ENCODE measurements around the gene VAC14.
A peak's percentile ranks its signal among the peaks of the same experiment; 100 is the strongest.

Gene VAC14

DNA sequence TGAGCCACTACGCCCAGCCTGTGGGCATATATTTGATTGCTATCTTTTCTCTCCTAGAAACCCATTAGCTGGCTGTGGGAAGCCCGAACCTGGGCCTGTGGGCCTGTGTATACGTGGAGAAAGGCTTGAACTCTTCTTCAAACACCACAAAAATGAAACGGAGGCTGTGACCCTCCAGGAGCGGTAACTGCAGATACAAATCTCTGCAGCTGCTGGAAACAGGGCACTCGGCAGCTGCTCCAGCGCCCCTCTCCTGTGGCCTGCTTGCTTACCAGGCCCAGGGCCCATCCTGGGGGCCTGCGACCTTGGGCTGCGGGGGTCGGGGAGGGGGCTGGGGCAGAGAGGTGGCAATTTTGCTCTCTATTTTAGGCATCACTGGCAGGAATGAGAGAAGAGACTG is 87.1 kb downstream of the VAC14 start:
- no peaks in the 10 kb centered on the region for H3K79me2 ChIP-seq (ENCODE audit: control insufficient read depth, insufficient read depth, low read length, unreplicated experiment)
- H3K27me3 ChIP-seq (ENCODE audit: insufficient read depth, low read length): no peaks in the 10 kb centered on the region
- H3K4me1 ChIP-seq (ENCODE audit: control insufficient read depth, insufficient read depth, low read length, unreplicated experiment): peaks cover 39% of the 10 kb centered on the region
- H3K4me3 ChIP-seq (ENCODE audit: low read depth, low read length): no peak overlapping the region
- H3K27ac ChIP-seq (ENCODE audit: low read depth, low read length): no peak overlapping the region; the same call in 1 of the 2 replicates
- no peaks in the 10 kb centered on the region for H3K36me3 ChIP-seq (ENCODE audit: insufficient read depth, low read length)
- H2AFZ ChIP-seq (ENCODE audit: low read length, unreplicated experiment): no peak overlapping the region

DNA sequence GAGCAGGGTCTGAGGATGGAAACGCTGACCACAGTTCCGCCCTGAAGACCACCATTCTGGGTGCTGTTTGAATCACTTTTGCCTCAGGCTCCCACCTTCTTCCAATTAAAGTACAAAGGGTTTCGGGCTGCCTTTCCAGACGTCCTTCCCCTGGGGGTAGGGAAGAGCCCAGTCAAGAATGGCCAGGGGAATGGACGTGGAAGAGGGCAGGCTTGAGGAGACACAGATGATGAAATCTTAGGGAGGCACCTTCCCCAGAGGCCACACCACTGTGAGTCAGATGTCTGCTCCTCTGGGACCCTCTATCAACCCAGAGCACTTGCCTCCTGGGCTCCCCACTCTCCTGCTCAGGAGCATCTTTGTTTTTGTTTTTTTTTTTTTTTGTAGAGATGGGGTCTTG is 87.6 kb downstream of the VAC14 start:
- no peaks in the 10 kb centered on the region for H3K79me2 ChIP-seq (ENCODE audit: control insufficient read depth, insufficient read depth, low read length, unreplicated experiment)
- no peak overlapping the region for H3K4me3 ChIP-seq (ENCODE audit: low read depth, low read length)
- H3K36me3 ChIP-seq (ENCODE audit: insufficient read depth, low read length): no peaks in the 10 kb centered on the region
- H3K4me1 ChIP-seq (ENCODE audit: control insufficient read depth, insufficient read depth, low read length, unreplicated experiment): peaks cover 39% of the 10 kb centered on the region
- H3K27ac ChIP-seq (ENCODE audit: low read depth, low read length): no peak overlapping the region
- no peaks in the 10 kb centered on the region for H3K27me3 ChIP-seq (ENCODE audit: insufficient read depth, low read length)
- no peak overlapping the region for H2AFZ ChIP-seq (ENCODE audit: low read length, unreplicated experiment)

DNA sequence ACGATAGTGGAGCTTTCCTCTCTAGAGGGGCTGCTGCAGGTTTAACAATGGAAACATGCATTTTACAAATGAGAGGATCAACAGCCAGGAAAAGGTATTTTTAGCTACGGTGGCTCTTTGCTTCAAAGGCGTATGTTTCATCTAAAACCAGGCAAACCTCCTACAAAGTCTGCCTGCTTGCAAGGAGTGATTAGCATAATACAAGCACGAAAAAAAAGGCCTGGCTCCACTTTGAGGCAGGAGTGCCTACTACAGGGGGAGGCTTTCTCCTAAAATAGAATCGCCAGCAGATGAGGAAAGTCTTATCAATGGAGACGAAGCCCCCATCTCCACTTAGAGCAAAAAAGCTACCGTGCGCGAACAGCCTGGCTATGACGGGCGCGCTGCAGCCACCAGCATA is 88.0 kb downstream of the VAC14 start:
- H3K36me3 ChIP-seq (ENCODE audit: insufficient read depth, low read length): no peaks in the 10 kb centered on the region
- no peaks in the 10 kb centered on the region for H3K79me2 ChIP-seq (ENCODE audit: control insufficient read depth, insufficient read depth, low read length, unreplicated experiment)
- no peaks in the 10 kb centered on the region for H3K27me3 ChIP-seq (ENCODE audit: insufficient read depth, low read length)
- H2AFZ ChIP-seq (ENCODE audit: low read length, unreplicated experiment): no peak overlapping the region
- H3K4me3 ChIP-seq (ENCODE audit: low read depth, low read length): no peak overlapping the region
- H3K27ac ChIP-seq (ENCODE audit: low read depth, low read length): no peak overlapping the region
- peaks cover 39% of the 10 kb centered on the region for H3K4me1 ChIP-seq (ENCODE audit: control insufficient read depth, insufficient read depth, low read length, unreplicated experiment)

DNA sequence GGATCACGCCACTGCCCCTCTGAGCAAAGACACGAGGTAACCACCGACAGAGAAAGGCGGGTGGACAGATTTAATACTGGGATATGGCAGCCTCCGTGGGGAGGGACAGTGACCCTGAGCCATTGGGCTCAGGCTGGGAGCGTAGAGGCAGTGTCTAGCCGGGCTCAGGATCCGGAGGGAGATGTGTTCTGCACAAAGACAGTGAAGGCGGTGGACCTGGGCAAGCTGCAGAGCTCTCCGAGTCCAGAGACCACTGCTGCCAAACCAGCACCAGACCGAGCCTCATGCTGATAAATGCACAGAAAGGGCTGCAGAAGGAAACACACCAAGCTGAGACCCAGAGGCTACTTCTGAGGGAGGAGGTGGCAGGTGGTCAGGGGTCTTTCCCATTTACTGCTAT is 88.6 kb downstream of the VAC14 start:
- H3K4me1 ChIP-seq (ENCODE audit: control insufficient read depth, insufficient read depth, low read length, unreplicated experiment): peaks cover 42% of the 10 kb centered on the region
- no peak overlapping the region for H2AFZ ChIP-seq (ENCODE audit: low read length, unreplicated experiment)
- H3K36me3 ChIP-seq (ENCODE audit: insufficient read depth, low read length): no peaks in the 10 kb centered on the region
- no peak overlapping the region for H3K4me3 ChIP-seq (ENCODE audit: low read depth, low read length)
- no peak overlapping the region for H3K27ac ChIP-seq (ENCODE audit: low read depth, low read length)
- H3K27me3 ChIP-seq (ENCODE audit: insufficient read depth, low read length): no peaks in the 10 kb centered on the region
- no peaks in the 10 kb centered on the region for H3K79me2 ChIP-seq (ENCODE audit: control insufficient read depth, insufficient read depth, low read length, unreplicated experiment)

DNA sequence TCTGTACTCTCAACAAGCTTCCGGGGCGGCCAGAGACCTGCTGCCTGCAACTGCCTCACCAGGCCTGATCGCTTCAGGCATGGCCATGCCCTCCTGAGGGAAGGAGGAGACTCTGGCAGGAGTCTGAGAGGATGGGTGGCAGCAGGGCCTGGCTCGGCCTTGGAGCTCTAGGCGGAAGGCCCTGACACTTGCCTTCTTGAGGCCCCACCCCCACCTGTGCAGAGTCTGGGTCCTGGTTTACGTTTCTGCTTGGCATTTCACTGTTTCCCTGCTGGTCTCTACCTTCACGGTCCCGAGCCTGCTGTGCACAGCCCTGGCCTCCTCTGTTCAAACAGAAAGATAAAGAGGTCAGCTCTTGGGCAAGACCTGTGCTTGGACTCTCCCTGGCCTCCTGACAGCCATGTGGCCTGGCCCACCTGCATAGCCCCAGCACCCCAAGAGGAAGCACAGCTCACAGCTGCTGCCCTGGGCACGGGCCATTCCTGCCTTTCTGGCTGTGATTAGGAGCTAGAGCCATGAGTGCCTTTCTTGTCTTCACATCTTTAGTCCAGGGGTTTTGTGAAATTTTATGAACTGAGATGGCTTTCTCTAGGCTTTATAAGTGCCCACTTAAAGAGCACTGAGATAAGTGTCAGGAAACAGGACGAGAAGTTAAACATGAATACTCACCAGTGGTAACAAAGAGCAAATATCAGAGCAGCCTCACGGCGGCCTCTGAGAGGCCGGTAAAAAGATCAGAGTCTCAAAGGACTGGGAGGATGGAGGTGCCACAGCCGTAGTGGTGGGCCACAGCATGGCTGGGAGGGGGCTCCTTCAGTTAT is 89.5 kb downstream of the VAC14 start:
- Histone ChIP-seq H2AFZ (ENCODE audit: low read length, unreplicated experiment) (no peak overlapping the region), H3K27ac (ENCODE audit: low read depth, low read length) (no peak overlapping the region), H3K4me3 (ENCODE audit: low read depth, low read length) (no peak overlapping the region), H3K36me3 (ENCODE audit: insufficient read depth, low read length) (no peaks in the 10 kb centered on the region), H3K4me1 (ENCODE audit: control insufficient read depth, insufficient read depth, low read length, unreplicated experiment) (peaks cover 45% of the 10 kb centered on the region), H3K79me2 (ENCODE audit: control insufficient read depth, insufficient read depth, low read length, unreplicated experiment) (no peaks in the 10 kb centered on the region), H3K27me3 (ENCODE audit: insufficient read depth, low read length) (no peaks in the 10 kb centered on the region)

DNA sequence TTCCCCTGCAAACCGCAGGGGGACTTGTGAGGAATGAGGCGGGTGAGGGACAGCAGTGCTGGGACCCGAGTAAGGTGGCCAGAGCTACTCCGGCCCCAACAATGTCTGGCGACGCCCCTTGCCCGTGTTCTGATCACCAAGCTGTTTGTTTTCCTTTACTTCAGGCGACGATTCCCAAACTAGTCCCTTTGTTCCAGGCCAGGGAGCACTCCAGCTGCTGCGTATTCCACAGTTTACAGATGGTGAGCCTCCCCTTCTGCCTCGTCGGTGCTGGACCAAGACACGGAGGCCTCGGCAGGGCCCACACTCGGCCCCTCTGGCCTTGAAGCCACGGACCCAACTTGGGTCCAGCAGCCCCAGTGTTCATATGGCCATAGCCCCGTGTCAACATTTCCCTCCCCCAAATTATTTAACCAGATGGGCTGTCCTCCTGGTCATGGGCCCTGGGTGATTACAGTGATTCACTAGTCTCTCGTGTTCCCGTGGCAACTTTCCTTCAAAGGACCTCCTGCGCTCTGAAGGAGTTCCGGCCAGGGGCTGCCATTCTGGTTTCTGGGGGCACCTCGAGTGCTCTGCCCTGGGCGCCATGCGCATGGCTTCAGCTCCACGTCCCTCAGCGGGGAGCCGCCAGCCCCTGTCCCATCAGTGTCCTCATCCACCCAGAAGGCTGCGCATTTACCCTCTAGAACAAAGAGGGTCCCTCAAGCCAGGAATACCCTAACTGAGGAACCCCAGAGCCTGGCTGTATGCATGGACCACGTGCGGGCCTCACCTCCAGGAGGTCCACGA is 90.3 kb downstream of the VAC14 start:
- H3K27ac ChIP-seq (ENCODE audit: low read depth, low read length): no peak overlapping the region
- H3K27me3 ChIP-seq (ENCODE audit: insufficient read depth, low read length): no peaks in the 10 kb centered on the region
- no peaks in the 10 kb centered on the region for H3K36me3 ChIP-seq (ENCODE audit: insufficient read depth, low read length)
- no peak overlapping the region for H2AFZ ChIP-seq (ENCODE audit: low read length, unreplicated experiment)
- no peak overlapping the region for H3K4me3 ChIP-seq (ENCODE audit: low read depth, low read length)
- H3K4me1 ChIP-seq (ENCODE audit: control insufficient read depth, insufficient read depth, low read length, unreplicated experiment): peaks cover 43% of the 10 kb centered on the region
- no peaks in the 10 kb centered on the region for H3K79me2 ChIP-seq (ENCODE audit: control insufficient read depth, insufficient read depth, low read length, unreplicated experiment)

DNA sequence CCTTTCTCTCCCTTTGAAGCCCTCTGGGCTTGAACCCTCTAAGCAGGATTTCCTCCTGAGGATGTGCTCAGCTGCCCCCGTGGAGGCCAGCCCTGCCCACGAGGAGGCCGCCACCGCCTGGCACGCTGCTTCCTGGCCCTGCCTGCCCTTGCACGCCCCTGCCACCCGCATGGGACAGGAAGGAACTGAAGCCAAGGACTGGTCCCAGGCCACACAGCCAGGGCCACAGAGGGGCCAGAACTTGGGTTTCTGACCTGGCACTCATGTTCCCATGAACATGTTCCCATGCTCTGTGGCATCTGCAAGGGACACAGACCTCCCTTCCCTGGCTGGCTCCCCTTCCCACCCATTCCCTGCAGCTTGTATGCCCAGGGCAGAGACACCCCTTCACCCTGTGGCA is 91.0 kb downstream of the VAC14 start:
- Histone ChIP-seq H3K4me1 (ENCODE audit: control insufficient read depth, insufficient read depth, low read length, unreplicated experiment) (peaks cover 44% of the 10 kb centered on the region), H3K79me2 (ENCODE audit: control insufficient read depth, insufficient read depth, low read length, unreplicated experiment) (no peaks in the 10 kb centered on the region), H3K27ac (ENCODE audit: low read depth, low read length) (no peak overlapping the region), H3K27me3 (ENCODE audit: insufficient read depth, low read length) (no peaks in the 10 kb centered on the region), H3K4me3 (ENCODE audit: low read depth, low read length) (no peak overlapping the region), H3K36me3 (ENCODE audit: insufficient read depth, low read length) (no peaks in the 10 kb centered on the region), H2AFZ (ENCODE audit: low read length, unreplicated experiment) (no peak overlapping the region)

DNA sequence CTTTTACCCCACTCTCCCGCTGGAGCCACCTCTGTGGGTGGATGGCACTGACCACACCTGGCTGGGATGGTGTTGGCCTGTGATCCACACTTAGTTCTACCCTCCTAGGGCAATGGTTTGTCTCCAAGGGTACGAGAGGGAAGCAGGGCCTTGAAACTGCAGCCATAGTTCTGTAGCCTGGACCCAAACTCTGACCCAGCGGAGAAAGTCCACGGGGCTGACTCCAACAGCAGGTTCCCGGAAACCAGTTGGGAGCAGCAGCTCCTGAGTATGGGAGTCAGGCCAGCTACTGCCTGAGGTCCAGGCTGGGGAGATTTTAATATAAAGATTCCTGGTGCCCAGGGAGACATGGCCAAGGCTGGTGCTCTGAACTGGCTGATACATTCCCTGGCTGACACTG is 91.5 kb downstream of the VAC14 start:
- Histone ChIP-seq H3K4me1 (ENCODE audit: control insufficient read depth, insufficient read depth, low read length, unreplicated experiment) (peaks cover 42% of the 10 kb centered on the region), H3K36me3 (ENCODE audit: insufficient read depth, low read length) (no peaks in the 10 kb centered on the region), H3K27ac (ENCODE audit: low read depth, low read length) (no peak overlapping the region), H3K27me3 (ENCODE audit: insufficient read depth, low read length) (no peaks in the 10 kb centered on the region), H3K79me2 (ENCODE audit: control insufficient read depth, insufficient read depth, low read length, unreplicated experiment) (no peaks in the 10 kb centered on the region), H2AFZ (ENCODE audit: low read length, unreplicated experiment) (no peak overlapping the region), H3K4me3 (ENCODE audit: low read depth, low read length) (no peak overlapping the region)

DNA sequence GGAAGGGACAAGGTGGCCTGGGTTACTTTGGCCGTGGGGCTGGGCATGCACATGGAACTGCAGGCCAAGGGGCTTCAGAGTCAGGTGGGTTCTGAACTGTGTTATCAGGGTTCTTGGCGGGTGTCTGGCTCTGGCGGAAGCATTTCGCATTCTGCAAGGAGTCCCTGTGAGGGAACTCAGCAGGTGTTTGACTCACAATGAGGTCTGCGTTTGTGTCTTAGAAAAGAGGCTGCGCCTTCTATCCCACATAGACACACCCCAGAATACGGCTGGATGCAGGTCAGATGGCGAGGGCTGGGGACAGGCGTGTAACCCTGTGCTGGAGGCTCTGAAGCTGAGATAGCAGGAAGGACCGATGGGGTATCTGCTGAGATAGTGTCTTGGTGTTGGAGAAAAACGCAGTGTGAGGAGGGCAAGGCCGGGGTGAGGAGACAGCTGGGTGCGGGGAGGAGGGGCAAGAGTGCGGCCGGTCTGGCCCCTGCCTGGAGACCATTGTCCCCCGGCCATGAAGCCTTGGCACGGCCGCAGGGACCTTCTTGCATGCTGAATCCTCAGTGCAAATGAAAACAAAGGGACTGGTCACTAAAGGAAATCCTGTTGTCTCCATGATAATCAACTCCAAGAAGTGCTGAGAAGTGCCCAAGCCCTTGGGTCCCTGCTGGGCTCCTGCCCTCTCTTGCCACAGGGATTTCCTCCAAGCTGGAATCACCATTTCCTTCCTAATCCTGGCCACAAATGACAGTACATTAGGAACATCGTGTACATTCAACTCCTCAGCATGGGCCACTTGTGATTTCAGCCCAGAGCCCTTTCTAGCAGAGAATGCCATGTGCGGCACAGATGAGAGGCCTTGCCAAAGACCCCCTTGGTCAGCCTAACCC is 92.4 kb downstream of the VAC14 start:
- Histone ChIP-seq H3K79me2 (ENCODE audit: control insufficient read depth, insufficient read depth, low read length, unreplicated experiment) (no peaks in the 10 kb centered on the region), H3K4me3 (ENCODE audit: low read depth, low read length) (no peak overlapping the region), H3K27ac (ENCODE audit: low read depth, low read length) (no peak overlapping the region), H3K27me3 (ENCODE audit: insufficient read depth, low read length) (no peaks in the 10 kb centered on the region), H3K4me1 (ENCODE audit: control insufficient read depth, insufficient read depth, low read length, unreplicated experiment) (peaks cover 38% of the 10 kb centered on the region), H3K36me3 (ENCODE audit: insufficient read depth, low read length) (no peaks in the 10 kb centered on the region), H2AFZ (ENCODE audit: low read length, unreplicated experiment) (no peak overlapping the region)

DNA sequence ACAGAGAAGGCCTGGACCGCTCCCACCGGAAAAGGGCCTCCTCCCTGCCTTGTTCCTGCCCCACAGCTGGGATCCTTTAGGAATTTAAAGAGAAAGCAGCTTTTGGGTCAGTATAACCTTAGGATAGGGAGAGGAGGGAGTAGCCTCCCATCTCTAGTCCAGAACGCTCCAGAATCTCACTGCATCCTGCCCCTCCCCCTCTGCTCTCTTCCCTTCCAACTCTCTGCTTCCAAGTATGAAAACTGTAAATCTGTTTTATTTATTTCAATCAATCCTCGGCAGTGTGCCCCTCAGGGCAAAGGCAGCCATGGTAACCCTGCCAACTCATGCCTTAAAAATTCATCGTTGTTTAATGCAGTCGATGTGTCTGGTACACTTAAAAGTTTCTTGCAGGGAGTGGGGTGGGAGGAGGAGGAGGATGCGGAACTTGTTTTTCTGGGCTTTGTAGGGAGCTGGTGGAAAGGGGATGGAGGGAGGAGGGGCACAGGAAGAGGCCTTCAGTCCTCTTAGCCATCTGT is 94.0 kb downstream of the VAC14 start:
- Histone ChIP-seq H3K4me3 (ENCODE audit: low read depth, low read length) (peak overlapping the region; percentile 53), H3K27ac (ENCODE audit: low read depth, low read length) (peak overlapping the region; percentile 80), H3K4me1 (ENCODE audit: control insufficient read depth, insufficient read depth, low read length, unreplicated experiment) (peaks cover 41% of the 10 kb centered on the region), H3K27me3 (ENCODE audit: insufficient read depth, low read length) (no peaks in the 10 kb centered on the region), H2AFZ (ENCODE audit: low read length, unreplicated experiment) (no peak overlapping the region), H3K79me2 (ENCODE audit: control insufficient read depth, insufficient read depth, low read length, unreplicated experiment) (no peaks in the 10 kb centered on the region), H3K36me3 (ENCODE audit: insufficient read depth, low read length) (no peaks in the 10 kb centered on the region)
